ENCODE results near the gene HMCN1. TPM values are rescaled to one million over a fixed set of nuclear protein-coding genes. Genes with fewer than 3 reads are reported as not detected.

HMCN1 gene
- total RNA-seq, 4 donors from 2014 or later, result 3.3 to 8.9 (median 6.6) TPM

- TF ChIP-seq POLR2A (IDR thresholded peaks at IDR 0.05), result no peak
- no peak for TF ChIP-seq CTCF (IDR thresholded peaks at IDR 0.05)
- intact Hi-C loops (cut with DNase I), result no loop called here
- Histone ChIP-seq H3K4me1 (no peaks in the 10 kb centered on the region), H3K4me3 (replicated peaks in 1 of 3) (no peak overlapping the region), H3K36me3 (no peaks in the 10 kb centered on the region), H3K9me3 (no peaks in the 10 kb centered on the region), H3K27me3 (no peaks in the 10 kb centered on the region), H3K27ac (no peak overlapping the region)
- WGBS, 2 donors, result 89 to 96% methylated on average over 1 of the region's 1 CpG
- DNase-seq, result no peak
Measured at GRCh38 chr1:185849014-185849413, 114.8 kb downstream of the HMCN1 start.

GRCh38 chr1:185850366-185850765 lies 116.2 kb downstream of the HMCN1 start:
- Histone ChIP-seq H3K4me1 (no peaks in the 10 kb centered on the region), H3K27me3 (no peaks in the 10 kb centered on the region), H3K9me3 (no peaks in the 10 kb centered on the region), H3K27ac (no peak overlapping the region), H3K4me3 (replicated peaks in 1 of 3) (no peak overlapping the region), H3K36me3 (no peaks in the 10 kb centered on the region)
- no peak for DNase-seq
- TF ChIP-seq POLR2A (IDR thresholded peaks at IDR 0.05) (no peak), CTCF (IDR thresholded peaks at IDR 0.05) (no peak)
- WGBS, 2 donors, result 88 to 95% methylated on average over 1 of the region's 1 CpG
- intact Hi-C loops (cut with DNase I), result no loop called here

- Histone ChIP-seq H3K4me3 (replicated peaks in 1 of 3) (no peak overlapping the region), H3K27ac (no peak overlapping the region), H3K27me3 (no peaks in the 10 kb centered on the region), H3K4me1 (no peaks in the 10 kb centered on the region), H3K36me3 (no peaks in the 10 kb centered on the region), H3K9me3 (no peaks in the 10 kb centered on the region)
- TF ChIP-seq CTCF (IDR thresholded peaks at IDR 0.05) (no peak), POLR2A (IDR thresholded peaks at IDR 0.05) (no peak)
- DNase-seq, result no peak
- 89 to 91% methylated on average over 1 of the region's 1 CpG for WGBS, 2 donors
- intact Hi-C loops (cut with DNase I), result no loop called here
Measured at GRCh38 chr1:185853739-185854138, 119.5 kb downstream of the HMCN1 start.

GRCh38 chr1:185856482-185856881 lies 122.3 kb downstream of the HMCN1 start:
- DNase-seq, result no peak
- Histone ChIP-seq H3K4me3 (replicated peaks in 1 of 3) (no peak overlapping the region), H3K27ac (no peak overlapping the region), H3K4me1 (no peaks in the 10 kb centered on the region), H3K27me3 (no peaks in the 10 kb centered on the region), H3K9me3 (no peaks in the 10 kb centered on the region), H3K36me3 (no peaks in the 10 kb centered on the region)
- intact Hi-C loops (cut with DNase I), result no loop called here
- no peak for TF ChIP-seq CTCF (IDR thresholded peaks at IDR 0.05)
- TF ChIP-seq POLR2A (IDR thresholded peaks at IDR 0.05), result no peak
- WGBS, 2 donors, result 92 to 95% methylated on average over 3 of the region's 3 CpGs

- H3K9me3 ChIP-seq, result no peaks in the 10 kb centered on the region
- intact Hi-C loops (cut with DNase I), result no loop called here
- TF ChIP-seq POLR2A (IDR thresholded peaks at IDR 0.05) (no peak), CTCF (IDR thresholded peaks at IDR 0.05) (no peak)
- no peak for DNase-seq
- no peaks in the 10 kb centered on the region for H3K27me3 ChIP-seq
- WGBS, 2 donors, result 53 to 64% methylated on average over 2 of the region's 2 CpGs
- no peaks in the 10 kb centered on the region for H3K4me1 ChIP-seq
- no peaks in the 10 kb centered on the region for H3K36me3 ChIP-seq
- no peak overlapping the region for H3K4me3 ChIP-seq (replicated peaks in 1 of 3)
- H3K27ac ChIP-seq, result no peak overlapping the region
Measured at GRCh38 chr1:185857442-185857841, 123.3 kb downstream of the HMCN1 start.

Data from thyroid gland (tissue), 4 donors.